Spleen (tissue), 3 donors: Measurements from ENCODE around the gene DMAC1.

ENCODE experiments used
- POLR2A ChIP-seq, 3 donors: fragments of 450-650 bp; IDR thresholded peaks; one replicate each; pipeline ENCODE4 v1.5.1; 2017; ENCODE audit warnings: antibody characterized with exemption in 3 of 3, mild to moderate bottlenecking in 1 of 3
- POLR2AphosphoS5 ChIP-seq, 3 donors: sonication (generic); formaldehyde crosslinking; IDR thresholded peaks; one replicate each; pipeline ENCODE4 v1.5.1; 2017; ENCODE audit warnings: antibody characterized with exemption in 3 of 3

DNA sequence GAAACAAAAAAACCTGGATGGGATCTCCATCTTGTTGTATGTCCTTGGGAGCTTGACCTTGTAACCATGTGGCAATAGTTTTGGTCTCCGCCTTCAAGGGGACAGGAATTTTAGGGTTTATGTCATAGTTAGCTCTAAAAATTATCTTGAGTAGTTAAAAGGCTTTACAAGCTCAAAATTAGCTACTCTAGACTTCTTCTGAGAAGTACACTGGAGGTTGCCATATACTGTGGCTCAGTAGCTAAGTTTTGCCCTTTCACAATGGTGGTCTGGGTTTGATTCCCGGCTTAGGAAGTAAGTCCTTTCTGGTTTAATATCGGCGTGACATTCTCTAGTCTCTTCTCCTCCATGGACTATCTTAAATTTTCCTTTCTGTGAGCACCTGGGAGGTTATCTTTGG, 48.9 kb upstream of the DMAC1 start:
- TF ChIP-seq POLR2AphosphoS5 (IDR thresholded peaks at IDR 0.05) (no peak), POLR2A (IDR thresholded peaks at IDR 0.05) (no peak)
